SH-SY5Y (cell line): ENCODE data around the gene SMIM26.

Source experiments
- GATA2 ChIP-seq: IDR thresholded peaks from 2 replicates; pipeline ENCODE4 v1.6.1; 2011; ENCODE audit warnings: mild to moderate bottlenecking, low read depth, low read length
- GATA3 ChIP-seq: IDR thresholded peaks from 2 replicates; pipeline ENCODE4 v1.6.1; 2011; ENCODE audit warnings: low read depth, mild to moderate bottlenecking, low read length, moderate library complexity

DNA sequence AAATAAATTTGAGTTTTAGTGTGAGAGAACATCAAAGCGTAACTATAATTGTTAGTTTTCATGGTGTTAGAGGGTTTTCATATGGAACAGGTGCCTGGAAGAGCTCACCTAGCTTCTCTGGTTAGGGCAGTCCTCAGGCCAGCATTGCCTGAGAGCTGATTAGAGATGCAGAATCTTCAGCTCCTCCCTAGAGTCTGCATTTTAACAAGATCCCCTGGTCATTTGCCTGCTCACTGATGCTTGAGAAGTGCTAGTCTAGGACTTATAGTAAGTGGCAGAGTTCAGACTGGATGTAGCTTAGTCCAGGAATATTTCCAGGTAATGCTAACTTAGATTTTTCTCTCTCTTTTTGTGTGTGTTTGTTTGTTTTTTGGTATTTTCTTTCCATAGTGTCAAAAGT, 21.7 kb upstream of the SMIM26 start:
- TF ChIP-seq GATA2 (no peak), GATA3 (no peak)
